PC-9 (cell line): Measurements from ENCODE around the gene FAM43A. TPM values are rescaled to one million over a fixed set of nuclear protein-coding genes. Genes with fewer than 3 reads are reported as not detected.

Experiments used
- BruUV-seq: library from RNA; stranded (reverse); fragments of 400-500 nt; replicated peaks from 2 replicates; lab custom pipeline; 2021; lab: Mats Ljungman, UMichigan
- CTCF ChIA-PET: fragments of 300-600 bp; sonication (Branson Sonifier 250); formaldehyde crosslinking; loops from one replicate; lab custom pipeline; 2022; ENCODE audit warnings: antibody characterized with exemption; lab: Charles Lee
- POLR2A ChIA-PET: fragments of 300-600 bp; sonication (Branson Sonifier 250); formaldehyde crosslinking; loops from one replicate; lab custom pipeline; 2022; ENCODE audit warnings: antibody characterized with exemption; ENCODE audit not compliant: unreplicated experiment; lab: Charles Lee
- DNase-seq, 2 experiments: peaks; one replicate each; pipeline versions ENCODE4 v3.0.0 to v3.0.0-alpha.2; 2015 to 2022; ENCODE audit warnings: mixed read lengths in 1 of 2
- H2AFZ ChIP-seq: fragments of 200-600 bp; sonication (generic); 2 replicates; pipeline ENCODE4 v1.8.1; 2017; ENCODE audit warnings: antibody characterized with exemption
- H3F3A ChIP-seq: fragments of 200-600 bp; sonication (generic); 2 replicates; pipeline ENCODE4 v1.8.1; 2017; ENCODE audit warnings: antibody characterized with exemption, mild to moderate bottlenecking, low read depth; ENCODE audit not compliant: insufficient read depth
- H3K27ac ChIP-seq: fragments of 200-600 bp; sonication (generic); 2 replicates; pipeline ENCODE4 v1.6.1; 2016; ENCODE audit warnings: mixed run types
- H3K27me3 ChIP-seq: fragments of 200-600 bp; sonication (generic); 2 replicates; pipeline ENCODE4 v1.6.1; 2016; ENCODE audit warnings: low read depth, mixed run types; ENCODE audit not compliant: insufficient read depth
- H3K36me3 ChIP-seq: fragments of 200-600 bp; sonication (generic); 2 replicates; pipeline ENCODE4 v1.6.1; 2016; ENCODE audit warnings: low read depth, mixed run types
- H3K4me1 ChIP-seq: fragments of 200-600 bp; sonication (generic); replicated peaks from 2 replicates; pipeline ENCODE4 v1.6.1; 2016; ENCODE audit warnings: mixed run types; ENCODE audit not compliant: insufficient read depth
- H3K4me2 ChIP-seq: fragments of 200-600 bp; sonication (generic); 2 replicates; pipeline ENCODE4 v1.6.1; 2017; ENCODE audit warnings: mixed run types
- H3K4me3 ChIP-seq: fragments of 200-600 bp; sonication (generic); 2 replicates; pipeline ENCODE4 v1.6.1; 2016; ENCODE audit warnings: mixed run types
- H3K79me2 ChIP-seq: fragments of 200-600 bp; sonication (generic); 2 replicates; pipeline ENCODE4 v1.6.1; 2017; ENCODE audit warnings: low read depth, mixed run types
- H3K9me2 ChIP-seq: fragments of 200-600 bp; sonication (generic); 2 replicates; pipeline ENCODE4 v1.8.1; 2017; ENCODE audit warnings: mild to moderate bottlenecking; ENCODE audit not compliant: insufficient read depth
- H3K9me3 ChIP-seq: fragments of 200-600 bp; sonication (generic); 2 replicates; pipeline ENCODE4 v1.8.1; 2016; ENCODE audit warnings: low read depth; ENCODE audit not compliant: insufficient read depth
- H4K20me1 ChIP-seq: fragments of 200-600 bp; sonication (generic); 2 replicates; pipeline ENCODE4 v1.8.1; 2017; ENCODE audit not compliant: insufficient read depth
- EZH2 ChIP-seq: fragments of 200-600 bp; sonication (generic); IDR thresholded peaks from 2 replicates; pipeline ENCODE4 v1.8.0; 2017; ENCODE audit warnings: antibody characterized with exemption, low read depth
- intact Hi-C: fragments of 100-400 bp; cut with micrococcal nuclease; formaldehyde crosslinking; loops from one replicate; pipeline ENCODE4 v1.10.0; 2022; ENCODE audit not compliant: unreplicated experiment
- total RNA-seq: library from RNA; stranded (reverse); gene quantifications from 2 replicates; pipeline ENCODE4 v1.2.3, GENCODE V29; 2021
- TF ChIP-seq, protein P1 (sequence below): fragments of 200-600 bp; sonication (generic); conservative IDR thresholded peaks from 2 replicates; pipeline ENCODE4 v1.6.1; 2017; ENCODE audit warnings: mixed run types, antibody characterized with exemption, mild to moderate bottlenecking, moderate library complexity

Gene FAM43A
- total RNA-seq, 1 experiment from 2014 or later: 8.8 TPM

DNA sequence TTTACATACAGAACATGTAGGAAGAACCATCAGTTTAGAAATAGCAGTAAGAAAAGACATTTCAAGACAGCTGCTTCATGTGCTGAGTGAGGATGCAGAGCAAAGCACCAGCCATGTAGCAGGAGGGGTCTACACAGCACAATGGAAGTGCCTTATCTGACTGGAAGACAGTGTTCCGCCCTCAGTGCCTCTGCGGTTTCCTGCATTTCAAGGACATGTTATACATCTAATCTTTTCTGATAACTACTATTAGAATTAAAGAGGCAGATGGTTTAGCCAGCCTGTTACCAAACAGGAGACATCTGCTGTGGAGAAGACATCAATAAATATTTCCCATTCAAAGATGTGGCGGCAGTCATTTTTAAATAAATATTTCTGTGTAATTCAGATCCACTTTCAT lies 24.3 kb upstream of the FAM43A start:
- H3K4me1 ChIP-seq: no peaks in the 10 kb centered on the region
- H4K20me1 ChIP-seq: no peaks in the 10 kb centered on the region
- TF ChIP-seq EZH2: no peak
- TF ChIP-seq, protein P1, sequence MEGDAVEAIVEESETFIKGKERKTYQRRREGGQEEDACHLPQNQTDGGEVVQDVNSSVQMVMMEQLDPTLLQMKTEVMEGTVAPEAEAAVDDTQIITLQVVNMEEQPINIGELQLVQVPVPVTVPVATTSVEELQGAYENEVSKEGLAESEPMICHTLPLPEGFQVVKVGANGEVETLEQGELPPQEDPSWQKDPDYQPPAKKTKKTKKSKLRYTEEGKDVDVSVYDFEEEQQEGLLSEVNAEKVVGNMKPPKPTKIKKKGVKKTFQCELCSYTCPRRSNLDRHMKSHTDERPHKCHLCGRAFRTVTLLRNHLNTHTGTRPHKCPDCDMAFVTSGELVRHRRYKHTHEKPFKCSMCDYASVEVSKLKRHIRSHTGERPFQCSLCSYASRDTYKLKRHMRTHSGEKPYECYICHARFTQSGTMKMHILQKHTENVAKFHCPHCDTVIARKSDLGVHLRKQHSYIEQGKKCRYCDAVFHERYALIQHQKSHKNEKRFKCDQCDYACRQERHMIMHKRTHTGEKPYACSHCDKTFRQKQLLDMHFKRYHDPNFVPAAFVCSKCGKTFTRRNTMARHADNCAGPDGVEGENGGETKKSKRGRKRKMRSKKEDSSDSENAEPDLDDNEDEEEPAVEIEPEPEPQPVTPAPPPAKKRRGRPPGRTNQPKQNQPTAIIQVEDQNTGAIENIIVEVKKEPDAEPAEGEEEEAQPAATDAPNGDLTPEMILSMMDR: no peak
- no peaks in the 10 kb centered on the region for H3K27me3 ChIP-seq
- DNase-seq: no peak
- no peaks in the 10 kb centered on the region for H3K79me2 ChIP-seq
- peaks cover 15% of the 10 kb centered on the region; the same call in 1 of the 2 replicates for H3K36me3 ChIP-seq
- no peak overlapping the region for H3K4me3 ChIP-seq
- BruUV-seq: no TSS peak
- intact Hi-C loops: no loop called here
- H3K27ac ChIP-seq: no peak overlapping the region
- H3F3A ChIP-seq: no peaks in the 10 kb centered on the region
- no peaks in the 10 kb centered on the region for H3K9me2 ChIP-seq
- H3K4me2 ChIP-seq: no peak overlapping the region
- POLR2A ChIA-PET: no interaction called here
- CTCF ChIA-PET: no interaction called here
- no peak overlapping the region for H2AFZ ChIP-seq
- H3K9me3 ChIP-seq: no peaks in the 10 kb centered on the region

DNA sequence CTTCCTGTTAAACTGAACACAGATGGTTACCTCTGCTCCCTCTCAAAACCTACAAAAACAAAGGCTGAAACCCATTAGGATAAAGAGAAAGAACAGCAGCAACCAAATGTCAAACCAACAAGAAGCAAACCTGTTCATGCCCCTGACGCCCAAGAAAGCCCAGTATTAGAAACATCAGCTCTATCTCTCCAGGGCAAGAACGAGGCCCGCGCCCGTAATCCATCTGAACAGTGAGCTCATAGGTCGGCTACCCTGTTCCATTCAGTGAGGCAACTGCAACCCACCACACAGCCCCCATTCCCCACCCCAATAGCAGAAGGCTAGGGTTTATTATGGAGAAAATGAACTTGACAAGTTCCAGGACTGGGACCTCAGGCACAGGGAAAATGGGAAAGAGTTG lies 23.7 kb upstream of the FAM43A start:
- BruUV-seq: no TSS peak
- Histone ChIP-seq H3K4me2 (no peak overlapping the region), H4K20me1 (no peaks in the 10 kb centered on the region), H3K27ac (no peak overlapping the region), H3K36me3 (peaks cover 19% of the 10 kb centered on the region), H3K9me3 (no peaks in the 10 kb centered on the region), H3K9me2 (no peaks in the 10 kb centered on the region), H3K4me1 (no peaks in the 10 kb centered on the region), H2AFZ (no peak overlapping the region), H3K4me3 (no peak overlapping the region), H3K79me2 (no peaks in the 10 kb centered on the region), H3F3A (no peaks in the 10 kb centered on the region), H3K27me3 (no peaks in the 10 kb centered on the region)
- intact Hi-C loops: no loop called here
- ChIA-PET CTCF (no interaction called here), POLR2A (no interaction called here)
- DNase-seq: no peak
- TF ChIP-seq, protein P1: no peak
- TF ChIP-seq EZH2: no peak

DNA sequence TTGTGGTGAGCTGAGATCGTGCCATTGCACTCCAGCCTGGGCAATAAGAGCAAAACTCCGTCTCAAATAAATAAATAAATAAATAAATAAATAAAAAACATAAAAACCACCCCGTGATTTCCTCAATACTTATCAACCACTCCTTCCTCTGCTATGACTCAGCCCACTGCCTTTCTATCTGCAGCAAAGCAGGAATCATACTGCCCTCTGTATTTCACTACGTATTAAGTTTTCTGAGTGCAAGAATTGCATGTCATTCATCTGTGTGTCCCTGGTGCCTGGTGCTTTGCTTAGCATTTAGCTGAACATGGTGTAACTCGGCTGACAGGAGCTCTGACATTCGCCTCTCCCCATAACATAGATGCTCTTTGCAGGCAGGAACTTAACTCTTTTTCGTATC lies 20.8 kb upstream of the FAM43A start:
- no peak overlapping the region for H3K4me2 ChIP-seq
- TF ChIP-seq, protein P1: no peak
- TF ChIP-seq EZH2: no peak
- H3K36me3 ChIP-seq: peaks cover 19% of the 10 kb centered on the region
- no peaks in the 10 kb centered on the region for H3K9me3 ChIP-seq
- ChIA-PET CTCF (no interaction called here), POLR2A (no interaction called here)
- H3K4me3 ChIP-seq: no peak overlapping the region
- H3K27me3 ChIP-seq: no peaks in the 10 kb centered on the region
- no peaks in the 10 kb centered on the region for H3F3A ChIP-seq
- H3K4me1 ChIP-seq: no peaks in the 10 kb centered on the region
- intact Hi-C loops: no loop called here
- no peak overlapping the region for H2AFZ ChIP-seq
- BruUV-seq: no TSS peak
- no peak overlapping the region for H3K27ac ChIP-seq
- peaks cover under 1% of the 10 kb centered on the region for H4K20me1 ChIP-seq
- no peak for DNase-seq
- peaks cover 5% of the 10 kb centered on the region for H3K79me2 ChIP-seq
- no peaks in the 10 kb centered on the region for H3K9me2 ChIP-seq
